GM12872 (cell line): Measurements from ENCODE around the gene KRTAP9-3.
"Not testable (repeated sequence)": the region's sequence is repeated elsewhere in the genome, so short reads cannot be mapped to it uniquely, and the experiment has no call there.

Source experiments
- CTCF ChIP-seq: IDR thresholded peaks from 3 replicates; pipeline ENCODE4 v1.5.1; 2011; ENCODE audit warnings: low read depth, mild to moderate bottlenecking, low read length, moderate library complexity; ENCODE audit not compliant: insufficient read depth

The KRTAP9-3 gene

DNA sequence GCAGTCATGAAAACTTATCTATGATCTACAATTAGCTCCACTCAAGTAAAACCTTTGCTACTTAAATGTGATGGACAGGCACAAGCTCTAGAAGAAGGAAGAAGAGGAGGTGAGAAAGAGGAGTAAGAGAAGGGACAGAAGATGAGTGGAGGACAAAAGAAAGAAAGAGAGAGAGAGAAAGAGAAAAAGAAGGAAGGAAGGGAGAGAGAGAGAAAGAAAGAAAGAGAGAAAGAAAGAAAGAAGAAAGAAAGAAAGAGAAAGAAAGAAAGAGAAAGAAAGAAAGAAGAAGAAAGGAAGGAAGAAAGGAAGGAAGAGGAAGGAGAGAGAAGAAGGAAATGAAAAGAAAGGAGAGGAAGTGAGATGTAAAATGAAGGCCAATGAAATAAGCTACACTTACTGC lies 2.2 kb upstream of the KRTAP9-3 start:
- no peak for TF ChIP-seq CTCF

- no peak for TF ChIP-seq CTCF
These were observed 518 bp upstream of the KRTAP9-3 start for GRCh38 chr17:41231731-41232130.

DNA sequence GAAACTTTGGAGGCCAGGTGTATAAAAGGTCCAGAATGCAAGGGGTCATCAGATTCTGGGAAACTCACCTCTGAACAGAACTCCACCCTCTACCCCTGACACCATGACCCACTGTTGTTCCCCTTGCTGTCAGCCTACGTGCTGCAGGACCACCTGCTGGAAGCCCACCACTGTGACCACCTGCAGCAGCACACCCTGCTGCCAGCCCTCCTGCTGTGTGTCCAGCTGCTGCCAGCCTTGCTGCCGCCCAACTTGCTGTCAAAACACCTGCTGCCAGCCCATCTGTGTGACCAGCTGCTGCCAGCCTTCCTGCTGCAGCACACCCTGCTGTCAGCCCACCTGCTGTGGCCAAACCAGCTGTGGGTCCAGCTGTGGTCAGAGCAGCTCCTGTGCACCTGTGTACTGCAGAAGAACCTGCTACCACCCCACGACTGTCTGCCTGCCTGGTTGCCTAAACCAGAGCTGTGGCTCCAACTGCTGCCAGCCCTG lies 5.7 kb downstream of the KRTAP9-3 start, which contains the start of gene KRTAP9-8:
Gene KRTAP9-8 (plus strand): TSS at position 51 of the 489 bp plus-strand sequence. CDS start 53 bp downstream, at position 104.
- not testable (repeated sequence) for TF ChIP-seq CTCF

- not testable (repeated sequence) for TF ChIP-seq CTCF
These were observed 17.5 kb downstream of the KRTAP9-3 start, which contains the start of gene KRTAP9-4 for GRCh38 chr17:41249637-41250240. Gene KRTAP9-4 (plus strand): TSS chr17:41249687. CDS start chr17:41249721, 34 bp downstream.

- no peak for TF ChIP-seq CTCF
These were observed 19.0 kb downstream of the KRTAP9-3 start for GRCh38 chr17:41251261-41251660.

DNA sequence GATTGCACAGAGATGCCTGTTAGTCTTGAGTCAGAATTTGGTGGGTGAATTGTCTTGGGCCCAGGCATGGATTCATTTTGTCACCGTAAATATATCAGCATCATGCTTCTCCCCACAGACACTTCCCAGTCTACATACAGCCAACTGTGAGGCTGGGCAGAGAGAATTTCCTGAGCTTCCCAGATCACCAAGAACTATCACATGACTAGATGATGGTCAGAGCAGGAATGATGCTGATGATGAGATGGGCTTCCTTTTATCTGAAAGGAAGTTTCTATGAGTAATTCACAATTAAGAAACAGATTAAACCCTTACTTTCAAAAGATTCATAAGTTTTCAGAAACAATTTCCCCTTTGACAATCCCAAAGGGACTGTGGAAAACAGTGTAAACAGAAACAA lies 22.6 kb downstream of the KRTAP9-3 start:
- no peak for TF ChIP-seq CTCF

DNA sequence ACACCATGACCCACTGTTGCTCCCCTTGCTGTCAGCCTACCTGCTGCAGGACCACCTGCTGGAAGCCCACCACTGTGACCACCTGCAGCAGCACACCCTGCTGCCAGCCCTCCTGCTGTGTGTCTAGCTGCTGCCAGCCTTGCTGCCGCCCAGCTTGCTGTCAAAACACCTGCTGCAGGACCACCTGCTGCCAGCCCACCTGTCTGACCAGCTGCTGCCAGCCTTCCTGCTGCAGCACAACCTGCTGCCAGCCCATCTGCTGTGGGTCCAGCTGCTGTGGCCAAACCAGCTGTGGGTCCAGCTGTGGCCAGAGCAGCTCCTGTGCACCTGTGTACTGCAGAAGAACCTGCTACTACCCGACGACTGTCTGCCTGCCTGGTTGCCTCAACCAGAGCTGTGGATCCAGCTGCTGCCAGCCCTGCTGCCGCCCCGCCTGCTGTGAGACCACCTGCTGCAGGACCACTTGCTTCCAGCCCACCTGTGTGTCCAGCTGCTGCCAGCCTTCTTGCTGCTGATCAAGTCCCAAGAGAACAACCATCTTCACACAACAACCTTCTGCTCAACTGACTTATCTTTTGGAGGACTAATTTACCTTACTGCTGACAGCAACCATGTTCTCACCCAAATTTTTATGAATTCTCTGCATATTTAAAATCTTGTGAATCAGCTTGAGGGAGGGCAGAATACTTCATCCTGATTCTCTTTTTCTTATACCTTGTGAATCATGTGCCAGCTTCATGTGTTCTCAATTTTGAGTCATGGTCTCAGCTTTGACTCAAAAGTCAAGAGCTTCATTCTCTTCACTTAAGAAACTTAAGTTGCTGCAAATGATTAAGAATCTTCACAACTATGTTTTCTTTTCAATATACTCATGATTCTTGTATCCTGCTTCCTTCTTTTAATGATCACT lies 23.4 kb downstream of the KRTAP9-3 start, which contains the start of gene KRTAP9-9:
Gene KRTAP9-9 (plus strand): TSS at position 4 of the 910 bp plus-strand sequence.
- not testable (repeated sequence) for TF ChIP-seq CTCF
